ENCODE results near the gene NELL1.

The NELL1 gene

DNA sequence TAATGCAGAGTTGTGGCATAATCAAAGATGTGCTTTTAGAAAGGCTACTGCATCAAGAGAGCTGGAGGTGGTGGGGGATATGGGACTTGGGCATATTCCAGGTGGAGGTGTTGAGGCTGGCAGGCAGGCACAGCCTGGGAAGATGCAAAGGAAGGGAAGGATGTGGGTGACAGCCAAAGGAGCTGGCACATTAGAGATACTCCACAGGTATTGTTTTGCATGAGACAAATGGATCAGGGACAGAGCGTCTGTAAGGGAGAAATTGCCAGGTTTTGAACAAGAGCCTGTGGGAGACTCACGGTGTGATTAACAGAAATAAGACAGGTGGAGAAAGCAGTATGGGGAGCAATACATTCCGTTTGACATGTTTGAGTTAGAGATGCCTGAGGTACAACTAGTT, 263.7 kb downstream of the NELL1 start:
- Histone ChIP-seq H3K4me3 (no peak overlapping the region), H3K27ac (no peak overlapping the region)
- TF ChIP-seq, protein P1, sequence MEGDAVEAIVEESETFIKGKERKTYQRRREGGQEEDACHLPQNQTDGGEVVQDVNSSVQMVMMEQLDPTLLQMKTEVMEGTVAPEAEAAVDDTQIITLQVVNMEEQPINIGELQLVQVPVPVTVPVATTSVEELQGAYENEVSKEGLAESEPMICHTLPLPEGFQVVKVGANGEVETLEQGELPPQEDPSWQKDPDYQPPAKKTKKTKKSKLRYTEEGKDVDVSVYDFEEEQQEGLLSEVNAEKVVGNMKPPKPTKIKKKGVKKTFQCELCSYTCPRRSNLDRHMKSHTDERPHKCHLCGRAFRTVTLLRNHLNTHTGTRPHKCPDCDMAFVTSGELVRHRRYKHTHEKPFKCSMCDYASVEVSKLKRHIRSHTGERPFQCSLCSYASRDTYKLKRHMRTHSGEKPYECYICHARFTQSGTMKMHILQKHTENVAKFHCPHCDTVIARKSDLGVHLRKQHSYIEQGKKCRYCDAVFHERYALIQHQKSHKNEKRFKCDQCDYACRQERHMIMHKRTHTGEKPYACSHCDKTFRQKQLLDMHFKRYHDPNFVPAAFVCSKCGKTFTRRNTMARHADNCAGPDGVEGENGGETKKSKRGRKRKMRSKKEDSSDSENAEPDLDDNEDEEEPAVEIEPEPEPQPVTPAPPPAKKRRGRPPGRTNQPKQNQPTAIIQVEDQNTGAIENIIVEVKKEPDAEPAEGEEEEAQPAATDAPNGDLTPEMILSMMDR (IDR thresholded peaks at IDR 0.05) = no peak
- no peak for DNase-seq (ENCODE audit: low spot score)

DNA sequence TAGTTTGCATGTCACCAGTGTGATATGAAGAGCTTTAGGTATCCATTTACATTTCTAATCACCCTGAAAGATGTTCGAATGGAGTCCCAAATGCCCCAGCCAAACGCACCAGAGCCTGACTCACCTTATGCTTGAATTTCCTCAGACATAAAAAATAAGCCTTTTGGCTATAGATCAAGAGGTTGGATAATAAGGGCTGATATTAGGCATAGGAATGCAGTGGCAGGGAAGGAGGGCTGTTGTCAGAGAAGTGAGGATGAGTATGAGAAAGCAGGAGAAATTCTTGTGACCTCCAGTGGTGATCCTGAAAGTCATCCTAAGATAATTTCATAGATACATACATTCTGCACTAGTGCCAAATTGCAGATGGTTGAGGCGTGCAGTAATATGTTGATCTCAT, 264.6 kb downstream of the NELL1 start:
- TF ChIP-seq, protein P1 (IDR thresholded peaks at IDR 0.05) = no peak
- Histone ChIP-seq H3K27ac (no peak overlapping the region), H3K4me3 (no peak overlapping the region)
- no peak for DNase-seq (ENCODE audit: low spot score)

DNA sequence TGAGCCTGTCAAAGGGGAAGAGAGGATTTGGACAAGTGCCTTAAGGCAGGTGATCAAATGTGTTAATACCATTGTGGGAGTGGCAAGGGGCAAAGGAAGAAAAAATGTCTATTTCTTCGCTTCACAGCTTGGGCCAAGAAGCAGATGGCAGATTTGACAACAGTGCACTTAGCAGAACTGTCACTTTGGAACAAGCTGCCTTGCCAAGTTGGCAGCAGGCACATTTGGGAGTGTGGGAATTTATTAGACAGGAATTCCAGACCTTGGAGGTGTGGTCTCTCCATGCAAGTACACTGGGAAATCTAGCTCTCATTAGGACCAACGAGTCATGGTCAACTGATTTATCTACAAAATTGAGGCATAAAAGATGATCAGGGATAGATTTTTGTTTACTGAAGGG, 265.1 kb downstream of the NELL1 start:
- no peak overlapping the region for H3K27ac ChIP-seq
- no peak overlapping the region for H3K4me3 ChIP-seq
- TF ChIP-seq, protein P1 (IDR thresholded peaks at IDR 0.05) = no peak
- no peak for DNase-seq (ENCODE audit: low spot score)

- Histone ChIP-seq H3K27ac (no peak overlapping the region), H3K4me3 (no peak overlapping the region)
- TF ChIP-seq, protein P1 (IDR thresholded peaks at IDR 0.05) = no peak
- DNase-seq (ENCODE audit: low spot score) = no peak
These were observed 268.4 kb downstream of the NELL1 start for GRCh38 chr11:20937826-20938225.

DNA sequence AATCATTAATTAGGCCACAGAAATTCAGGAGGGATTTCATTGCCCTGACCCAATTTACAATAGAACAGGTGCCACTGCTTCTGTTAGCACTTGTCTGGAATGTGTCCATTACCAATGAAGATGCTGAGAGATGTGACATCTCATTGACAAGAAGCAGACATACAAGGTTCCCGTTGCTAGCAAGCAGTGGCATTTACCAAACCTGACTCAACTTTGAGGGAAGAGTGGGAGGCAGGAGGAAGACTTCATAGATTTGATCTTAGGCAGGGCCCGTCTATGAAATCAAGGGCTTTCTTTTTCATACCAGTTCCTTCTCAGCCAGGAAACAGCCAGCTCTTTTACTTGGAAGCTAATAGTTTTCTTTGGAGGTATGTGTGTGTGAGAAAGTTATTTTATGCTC, 280.2 kb downstream of the NELL1 start:
- TF ChIP-seq, protein P1 (IDR thresholded peaks at IDR 0.05) = no peak
- H3K27ac ChIP-seq = no peak overlapping the region
- no peak overlapping the region for H3K4me3 ChIP-seq
- DNase-seq (ENCODE audit: low spot score) = no peak

DNA sequence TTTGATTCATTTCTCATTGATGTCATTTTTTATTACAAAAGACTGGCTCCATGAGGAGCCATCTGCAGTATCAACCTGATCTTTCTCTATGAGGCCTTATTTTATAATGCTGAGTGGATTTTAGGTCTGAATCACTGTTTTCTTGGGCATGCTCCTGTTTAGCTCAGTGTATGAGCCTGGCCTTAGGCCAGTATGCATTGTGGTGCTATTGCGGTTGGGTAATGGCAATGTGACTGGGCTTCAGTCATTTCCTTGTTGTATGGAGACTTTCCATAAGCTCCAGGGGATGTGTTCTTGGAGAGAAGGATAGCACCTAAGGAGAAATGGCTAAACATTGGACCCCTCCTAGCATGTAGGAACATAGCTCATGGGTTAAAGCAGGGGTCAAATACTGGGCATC, 293.2 kb downstream of the NELL1 start:
- TF ChIP-seq, protein P1 (IDR thresholded peaks at IDR 0.05) = no peak
- DNase-seq (ENCODE audit: low spot score) = no peak

DNA sequence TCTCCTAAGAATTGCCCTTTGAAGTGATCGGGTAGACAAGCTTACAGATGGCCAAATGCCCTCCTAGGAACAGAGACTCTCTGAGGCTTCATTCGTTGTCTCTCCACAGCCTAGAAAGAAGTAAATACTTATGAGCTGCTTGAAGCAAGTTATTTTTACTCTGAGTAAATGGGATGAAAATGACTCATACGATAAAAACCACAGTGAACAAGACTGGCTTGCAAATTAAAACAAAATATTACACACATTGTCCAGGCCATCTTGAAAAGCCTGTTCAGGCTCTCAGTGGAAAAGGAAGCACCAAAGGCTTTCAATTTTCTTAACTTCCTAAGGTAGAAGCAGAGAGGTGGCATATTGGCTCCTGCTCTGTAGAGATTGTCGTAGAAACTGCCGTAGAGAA, 294.2 kb downstream of the NELL1 start:
- TF ChIP-seq, protein P1 (IDR thresholded peaks at IDR 0.05) = no peak

More for the DNA sequence above, 293.2 kb downstream of the NELL1 start:
- no peak overlapping the region for H3K27ac ChIP-seq
- no peak overlapping the region for H3K4me3 ChIP-seq

More for the DNA sequence above, 294.2 kb downstream of the NELL1 start:
- no peak overlapping the region for H3K4me3 ChIP-seq
- no peak overlapping the region for H3K27ac ChIP-seq
- no peak for DNase-seq (ENCODE audit: low spot score)

Data from coronary artery (tissue), 2 donors.